NCI-H1694 treated with DMSO at 0.1 percent for 48 hours (cell line): ENCODE measurements around the gene C4orf50.

Experiments used
- DNase-seq: peaks from one replicate; lab custom pipeline; 2025; lab: John Stamatoyannopoulos, UW

C4orf50 gene

GRCh38 chr4:5943561-5943960 lies 74.7 kb downstream of the C4orf50 start:
- no peak for DNase-seq

GRCh38 chr4:5942947-5943346 lies 75.3 kb downstream of the C4orf50 start:
- DNase-seq = no peak

DNA sequence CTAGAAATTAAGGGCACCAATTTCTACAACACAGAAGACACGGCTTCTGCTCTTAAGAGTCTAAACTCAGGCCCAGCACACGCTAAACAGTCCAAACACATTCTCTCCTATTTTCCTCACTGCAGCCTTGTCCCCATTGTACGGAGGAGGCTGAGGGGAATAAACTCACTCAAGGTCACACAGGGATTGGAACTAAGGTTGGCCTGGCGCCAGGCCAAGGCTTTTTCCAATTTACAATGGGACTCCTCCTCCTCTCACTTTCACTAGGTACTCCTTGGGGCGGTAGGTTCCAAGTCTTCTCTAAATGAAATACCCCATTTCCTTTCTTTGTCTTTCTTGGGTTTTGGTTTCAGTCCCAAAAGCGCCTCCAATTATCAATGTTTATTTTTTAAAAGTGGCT lies 76.6 kb downstream of the C4orf50 start:
- DNase-seq = no peak

- DNase-seq = no peak
Observed at GRCh38 chr4:5940470-5941203, 77.6 kb downstream of the C4orf50 start.

DNA sequence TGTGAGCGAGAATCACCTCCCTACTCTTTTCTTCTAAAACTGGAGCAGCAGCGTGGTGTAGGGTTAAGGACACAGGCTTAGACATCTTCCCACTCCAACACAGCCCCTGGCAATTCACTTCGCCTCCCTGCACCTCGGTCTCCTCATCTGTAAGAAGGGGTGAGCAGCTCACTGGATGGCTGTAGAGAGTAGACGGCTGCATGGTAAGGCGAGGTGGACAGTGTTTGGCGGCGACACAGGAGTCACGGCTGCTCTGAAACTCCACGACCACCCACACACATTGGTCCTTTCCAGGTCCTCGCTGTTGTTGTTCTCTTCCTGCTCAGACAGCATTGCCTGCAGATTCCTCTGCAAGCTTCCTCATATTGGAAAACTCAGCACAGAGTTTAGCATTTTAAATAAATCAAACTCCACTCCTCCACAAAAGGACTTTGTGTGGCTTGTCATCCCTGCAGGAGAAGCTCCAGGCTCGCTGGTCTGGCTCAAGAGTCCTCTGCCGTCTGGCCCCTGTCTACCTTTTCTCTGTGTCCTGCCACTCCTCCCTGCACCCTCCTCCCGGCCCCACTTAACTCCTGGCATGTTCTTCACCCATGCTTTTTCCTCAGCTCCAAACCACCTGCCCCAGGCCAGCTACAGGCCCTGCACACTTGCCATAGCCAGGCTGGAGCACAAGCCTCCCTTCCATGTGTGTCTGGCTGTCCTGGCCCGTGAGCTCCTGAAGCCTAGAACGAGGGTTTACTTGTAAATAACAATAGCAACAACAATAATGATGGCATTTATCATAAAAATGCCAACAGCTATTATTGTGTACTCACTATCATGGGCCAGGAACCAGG lies 84.0 kb downstream of the C4orf50 start:
- DNase-seq = no peak

- no peak for DNase-seq
Observed at GRCh38 chr4:5933116-5933515, 85.1 kb downstream of the C4orf50 start.

DNA sequence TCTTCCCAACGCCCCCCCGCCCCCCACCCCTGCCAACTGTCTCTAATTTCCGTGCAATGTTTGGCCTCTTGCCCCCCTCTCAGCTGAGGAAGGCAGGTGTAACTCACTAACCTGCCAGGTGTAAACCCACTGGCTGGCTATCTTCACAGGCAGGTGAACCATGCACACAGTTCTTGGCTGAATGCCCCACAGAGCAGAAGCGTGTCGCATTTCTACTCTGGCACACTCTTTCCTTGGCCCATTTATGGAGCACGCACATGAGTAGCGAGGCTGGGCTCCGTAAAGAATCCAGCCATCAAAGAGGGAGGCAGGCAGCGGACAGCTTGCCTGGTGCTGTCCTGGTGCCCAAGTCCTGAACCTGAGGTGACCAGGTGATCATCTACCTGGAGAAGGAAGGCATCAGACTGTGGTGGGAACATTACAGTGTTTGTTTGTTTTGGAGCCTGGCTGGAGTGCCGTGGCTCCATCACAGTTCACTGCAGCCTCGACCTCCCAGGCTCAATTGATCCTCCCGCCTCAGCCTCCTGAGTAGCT lies 86.1 kb downstream of the C4orf50 start:
- DNase-seq = no peak

- DNase-seq = no peak
Observed at GRCh38 chr4:5931526-5931925, 86.7 kb downstream of the C4orf50 start.

DNA sequence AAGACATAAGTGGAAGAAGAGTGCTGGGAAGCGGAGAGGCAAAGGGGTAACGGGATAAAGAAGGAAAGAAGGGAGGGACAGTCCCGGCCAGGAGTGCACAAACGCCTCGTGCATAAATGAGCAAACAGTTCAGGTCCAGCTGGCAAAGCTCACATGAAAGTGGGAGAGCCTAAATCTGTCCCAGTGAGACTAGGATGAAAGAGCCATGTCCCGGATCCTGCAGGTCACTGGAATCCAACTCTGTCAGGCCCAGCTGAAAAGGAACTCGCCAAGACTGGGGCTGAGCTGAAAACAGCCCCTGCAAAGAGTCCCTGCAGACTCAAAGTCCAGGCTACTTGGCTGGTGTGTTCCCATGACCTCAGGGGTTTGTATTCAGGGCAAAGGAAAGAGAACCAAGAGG lies 87.4 kb downstream of the C4orf50 start:
- no peak for DNase-seq

DNA sequence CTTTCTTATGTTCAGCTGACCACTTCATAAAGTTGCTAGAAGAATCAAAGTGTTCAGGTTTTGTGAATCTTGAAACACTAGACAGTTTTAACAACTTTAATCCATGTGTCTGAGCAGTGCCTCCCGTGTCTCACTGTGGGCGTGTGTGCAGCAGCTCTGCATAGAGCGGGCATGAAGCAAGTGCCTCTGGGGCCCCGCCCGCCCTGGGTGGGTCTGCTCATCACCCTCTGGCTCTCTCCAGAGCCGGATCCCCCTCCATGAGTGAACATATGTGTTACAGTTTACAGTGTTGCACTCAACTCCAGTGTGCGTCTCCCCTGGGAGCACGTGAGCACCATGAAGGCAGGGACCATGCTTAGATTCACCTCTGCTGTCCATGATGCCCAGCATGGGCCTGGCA lies 87.8 kb downstream of the C4orf50 start:
- no peak for DNase-seq

GRCh38 chr4:5928844-5929420 lies 89.3 kb downstream of the C4orf50 start:
- no peak for DNase-seq

GRCh38 chr4:5928274-5928673 lies 90.0 kb downstream of the C4orf50 start:
- DNase-seq = no peak

DNA sequence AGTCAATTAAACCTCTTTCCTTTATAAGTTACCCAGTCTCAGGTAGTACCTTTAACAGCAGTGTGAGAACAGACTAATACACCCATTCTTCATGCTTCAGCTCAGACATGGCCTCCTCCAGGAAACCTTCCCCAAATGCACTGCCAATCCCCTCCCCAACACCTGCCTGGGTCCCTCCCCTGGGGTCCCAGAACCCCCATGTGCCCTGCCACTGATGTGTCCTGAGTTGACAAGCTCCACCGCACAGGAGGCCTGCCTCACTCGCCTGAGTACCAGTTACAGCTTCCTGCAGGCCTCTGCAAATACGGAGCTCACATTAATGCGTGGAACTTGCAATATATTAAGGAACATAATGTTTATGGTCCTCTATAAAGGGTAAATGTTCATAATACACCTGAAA lies 90.5 kb downstream of the C4orf50 start:
- DNase-seq = no peak

DNA sequence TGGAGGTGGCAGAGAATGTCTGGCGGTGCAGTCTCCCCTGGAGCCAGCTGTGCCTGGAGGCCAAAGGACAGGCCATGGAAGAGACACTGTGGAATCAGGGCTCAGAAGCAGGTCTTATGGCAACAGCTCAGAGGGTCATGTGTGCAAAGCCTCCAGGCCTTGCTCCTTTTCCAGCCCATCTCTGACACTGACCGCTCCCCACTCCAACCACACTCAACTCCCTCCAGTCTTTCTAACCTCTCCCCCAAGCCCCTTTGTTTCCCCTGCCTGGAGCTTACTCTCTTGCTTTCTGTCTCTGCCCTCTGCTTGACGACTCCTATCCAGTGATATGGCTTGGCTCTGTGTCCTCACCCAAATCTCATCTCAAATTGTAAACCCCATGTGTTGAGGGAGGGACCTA lies 91.1 kb downstream of the C4orf50 start:
- no peak for DNase-seq

GRCh38 chr4:5926598-5926997 lies 91.6 kb downstream of the C4orf50 start:
- DNase-seq = no peak

DNA sequence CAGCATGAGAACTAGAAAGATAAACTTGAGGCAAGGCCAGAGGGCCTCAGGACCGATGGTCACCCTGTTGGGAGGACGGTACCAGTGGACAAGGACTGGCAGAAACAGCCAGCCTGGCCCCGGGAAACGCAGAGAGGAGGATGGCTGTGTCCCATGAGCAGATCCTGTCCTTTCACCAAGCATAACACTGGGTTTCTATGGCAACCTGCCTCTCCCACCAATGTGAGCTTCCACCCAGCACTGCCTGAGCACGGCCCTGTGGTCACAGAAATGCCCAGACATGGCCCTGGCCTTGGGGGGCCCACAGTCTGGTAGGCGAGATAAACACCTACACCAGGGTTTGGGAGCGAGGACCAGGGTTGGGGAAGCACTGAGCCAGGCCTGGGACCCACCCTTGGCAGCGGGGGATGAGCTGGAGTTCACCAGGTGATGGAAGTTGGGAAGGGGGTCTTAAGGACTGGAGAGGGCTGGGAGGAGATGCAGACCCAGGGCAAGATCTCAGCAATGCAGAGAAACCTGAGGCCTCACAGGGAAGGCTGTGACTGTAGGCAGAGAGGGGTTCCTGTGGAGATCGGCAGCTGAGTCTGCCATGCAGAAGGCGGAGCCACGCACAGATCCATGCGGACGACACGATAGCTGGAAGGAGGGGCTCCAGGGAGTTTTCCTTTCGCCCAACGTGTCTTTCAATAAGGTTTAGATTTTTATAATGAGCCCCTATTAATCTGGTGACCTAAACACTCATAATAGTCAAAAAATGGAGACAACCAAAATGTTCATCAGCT lies 92.6 kb downstream of the C4orf50 start:
- DNase-seq = no peak

- DNase-seq = no peak
Observed at GRCh38 chr4:5924461-5925125, 93.6 kb downstream of the C4orf50 start.

DNA sequence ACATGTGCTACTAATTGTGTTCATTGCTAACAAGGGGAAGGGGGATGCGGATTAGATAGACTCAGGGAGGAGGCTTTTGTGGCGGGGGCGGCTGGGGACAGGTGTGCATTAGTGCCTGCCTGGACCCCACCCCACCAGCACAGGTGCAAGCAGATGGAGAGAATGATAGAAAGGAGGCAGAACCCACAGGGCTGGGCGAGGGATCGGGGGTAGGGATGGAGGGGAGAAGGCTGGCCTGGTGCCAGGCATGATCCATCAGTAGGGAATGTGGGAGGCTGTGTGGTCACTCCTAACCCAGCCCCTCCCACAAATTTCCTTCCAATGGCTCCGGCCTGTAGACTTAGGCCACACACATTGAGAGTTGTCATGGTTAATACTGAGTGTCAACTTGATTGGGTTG lies 94.9 kb downstream of the C4orf50 start:
- no peak for DNase-seq

- no peak for DNase-seq
Observed at GRCh38 chr4:5922556-5922955, 95.7 kb downstream of the C4orf50 start.

GRCh38 chr4:5921981-5922380 lies 96.2 kb downstream of the C4orf50 start:
- DNase-seq = no peak
